Neural progenitor cell (in vitro differentiated cells): ENCODE data around the gene BRIX1.

Experiments used
- EZH2 ChIP-seq: fragments of 200-600 bp; sonication (generic); IDR thresholded peaks from 2 replicates; pipeline ENCODE4 v1.6.1; 2017; ENCODE audit warnings: antibody characterized with exemption, mild to moderate bottlenecking, moderate library complexity
- TF ChIP-seq, protein P1 (sequence below): fragments of 200-600 bp; sonication (generic); IDR thresholded peaks from 2 replicates; pipeline ENCODE4 v1.5.1; 2017; ENCODE audit warnings: antibody characterized with exemption, mild to moderate bottlenecking

DNA sequence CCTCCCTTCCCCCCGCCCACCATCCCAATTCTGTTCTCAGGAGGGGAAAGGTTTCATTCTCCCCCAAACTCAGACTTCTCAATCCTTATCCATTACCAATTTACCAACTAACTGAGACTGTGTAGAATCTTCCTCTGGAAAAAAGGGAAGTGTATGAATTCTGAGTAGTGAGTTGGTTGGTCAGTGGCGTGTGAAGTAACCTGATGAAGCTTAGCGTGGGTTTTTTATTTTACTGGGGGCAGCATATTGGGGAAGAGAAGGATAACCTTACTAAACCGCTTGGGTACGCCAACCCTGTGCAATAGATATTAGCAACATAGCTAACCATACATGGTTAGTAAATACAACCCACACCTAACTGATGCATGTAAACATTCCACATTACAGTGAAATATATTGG lies 12.8 kb downstream of the BRIX1 start:
- TF ChIP-seq, protein P1, sequence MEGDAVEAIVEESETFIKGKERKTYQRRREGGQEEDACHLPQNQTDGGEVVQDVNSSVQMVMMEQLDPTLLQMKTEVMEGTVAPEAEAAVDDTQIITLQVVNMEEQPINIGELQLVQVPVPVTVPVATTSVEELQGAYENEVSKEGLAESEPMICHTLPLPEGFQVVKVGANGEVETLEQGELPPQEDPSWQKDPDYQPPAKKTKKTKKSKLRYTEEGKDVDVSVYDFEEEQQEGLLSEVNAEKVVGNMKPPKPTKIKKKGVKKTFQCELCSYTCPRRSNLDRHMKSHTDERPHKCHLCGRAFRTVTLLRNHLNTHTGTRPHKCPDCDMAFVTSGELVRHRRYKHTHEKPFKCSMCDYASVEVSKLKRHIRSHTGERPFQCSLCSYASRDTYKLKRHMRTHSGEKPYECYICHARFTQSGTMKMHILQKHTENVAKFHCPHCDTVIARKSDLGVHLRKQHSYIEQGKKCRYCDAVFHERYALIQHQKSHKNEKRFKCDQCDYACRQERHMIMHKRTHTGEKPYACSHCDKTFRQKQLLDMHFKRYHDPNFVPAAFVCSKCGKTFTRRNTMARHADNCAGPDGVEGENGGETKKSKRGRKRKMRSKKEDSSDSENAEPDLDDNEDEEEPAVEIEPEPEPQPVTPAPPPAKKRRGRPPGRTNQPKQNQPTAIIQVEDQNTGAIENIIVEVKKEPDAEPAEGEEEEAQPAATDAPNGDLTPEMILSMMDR, result no peak
- no peak for TF ChIP-seq EZH2
